ENCODE measurements around the gene DNAH5.

DNA sequence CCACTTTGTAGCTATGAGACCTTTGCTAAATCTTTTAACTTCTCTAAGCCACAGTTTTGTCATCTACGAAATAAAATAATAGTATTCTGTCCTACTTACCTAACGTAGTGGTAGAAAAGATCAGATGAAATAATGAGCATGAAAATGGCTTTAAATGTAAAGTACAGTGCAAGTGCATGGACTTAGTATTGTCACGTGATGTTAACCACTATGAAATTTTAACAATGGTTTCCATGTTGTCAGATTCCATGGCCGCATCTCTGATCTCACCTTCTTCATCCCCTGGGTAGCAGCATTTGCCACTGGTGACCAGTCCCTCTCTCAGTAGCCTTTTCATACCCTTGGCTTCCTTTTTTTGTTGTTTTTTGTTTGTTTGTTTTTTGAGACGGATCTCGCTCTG is 45.9 kb downstream of the DNAH5 start:
- TF ChIP-seq, protein P1, sequence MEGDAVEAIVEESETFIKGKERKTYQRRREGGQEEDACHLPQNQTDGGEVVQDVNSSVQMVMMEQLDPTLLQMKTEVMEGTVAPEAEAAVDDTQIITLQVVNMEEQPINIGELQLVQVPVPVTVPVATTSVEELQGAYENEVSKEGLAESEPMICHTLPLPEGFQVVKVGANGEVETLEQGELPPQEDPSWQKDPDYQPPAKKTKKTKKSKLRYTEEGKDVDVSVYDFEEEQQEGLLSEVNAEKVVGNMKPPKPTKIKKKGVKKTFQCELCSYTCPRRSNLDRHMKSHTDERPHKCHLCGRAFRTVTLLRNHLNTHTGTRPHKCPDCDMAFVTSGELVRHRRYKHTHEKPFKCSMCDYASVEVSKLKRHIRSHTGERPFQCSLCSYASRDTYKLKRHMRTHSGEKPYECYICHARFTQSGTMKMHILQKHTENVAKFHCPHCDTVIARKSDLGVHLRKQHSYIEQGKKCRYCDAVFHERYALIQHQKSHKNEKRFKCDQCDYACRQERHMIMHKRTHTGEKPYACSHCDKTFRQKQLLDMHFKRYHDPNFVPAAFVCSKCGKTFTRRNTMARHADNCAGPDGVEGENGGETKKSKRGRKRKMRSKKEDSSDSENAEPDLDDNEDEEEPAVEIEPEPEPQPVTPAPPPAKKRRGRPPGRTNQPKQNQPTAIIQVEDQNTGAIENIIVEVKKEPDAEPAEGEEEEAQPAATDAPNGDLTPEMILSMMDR (IDR thresholded peaks at IDR 0.05) = no peak
- TF ChIP-seq POLR2A (IDR thresholded peaks at IDR 0.05) = no peak
